ENCODE data around the gene DUSP9.
"Not testable (repeated sequence)": the region's sequence is repeated elsewhere in the genome, so short reads cannot be mapped to it uniquely, and the experiment has no call there.

Gene DUSP9

GRCh38 chrX:153693216-153694086 lies 46.4 kb downstream of the DUSP9 start:
- no peak for TF ChIP-seq CTCF (conservative IDR thresholded peaks at IDR 0.05; ENCODE audit: low read depth, low read length)
- H3K4me3 ChIP-seq (ENCODE audit: low read length): no peak overlapping the region
- no peak for DNase-seq (ENCODE audit: low read depth)

GRCh38 chrX:153694256-153694655 lies 47.3 kb downstream of the DUSP9 start:
- not testable (repeated sequence) for DNase-seq (ENCODE audit: low read depth); H3K4me3 ChIP-seq (ENCODE audit: low read length)

- H3K4me3 ChIP-seq (ENCODE audit: low read length): no peak overlapping the region
- no peak for DNase-seq (ENCODE audit: low read depth)
- no peak for TF ChIP-seq CTCF (conservative IDR thresholded peaks at IDR 0.05; ENCODE audit: low read depth, low read length)
These were observed 47.8 kb downstream of the DUSP9 start for GRCh38 chrX:153694687-153695270.

- DNase-seq (ENCODE audit: low read depth): no peak
- TF ChIP-seq CTCF (conservative IDR thresholded peaks at IDR 0.05; ENCODE audit: low read depth, low read length): no peak
These were observed 49.1 kb downstream of the DUSP9 start for GRCh38 chrX:153696100-153696499.

GRCh38 chrX:153696538-153696937 lies 49.5 kb downstream of the DUSP9 start:
- DNase-seq (ENCODE audit: low read depth); H3K4me3 ChIP-seq (ENCODE audit: low read length): not testable (repeated sequence)

More at GRCh38 chrX:153696100-153696499, 49.1 kb downstream of the DUSP9 start:
- H3K4me3 ChIP-seq (ENCODE audit: low read length): no peak overlapping the region

GRCh38 chrX:153696986-153697722 lies 50.2 kb downstream of the DUSP9 start:
- DNase-seq (ENCODE audit: low read depth); H3K4me3 ChIP-seq (ENCODE audit: low read length): not testable (repeated sequence)

- DNase-seq (ENCODE audit: low read depth): no peak
- H3K4me3 ChIP-seq (ENCODE audit: low read length): no peak overlapping the region
- TF ChIP-seq CTCF (conservative IDR thresholded peaks at IDR 0.05; ENCODE audit: low read depth, low read length): no peak
These were observed 51.2 kb downstream of the DUSP9 start for GRCh38 chrX:153697924-153698865.

GRCh38 chrX:153699210-153699783 lies 52.3 kb downstream of the DUSP9 start:
- not testable (repeated sequence) for H3K4me3 ChIP-seq (ENCODE audit: low read length); DNase-seq (ENCODE audit: low read depth)

- not testable (repeated sequence) for DNase-seq (ENCODE audit: low read depth); H3K4me3 ChIP-seq (ENCODE audit: low read length)
These were observed 52.9 kb downstream of the DUSP9 start for GRCh38 chrX:153699784-153700371.
